ENCODE measurements around the gene DNAJC2. TPM values are rescaled to one million over a fixed set of nuclear protein-coding genes. Genes with fewer than 3 reads are reported as not detected.

The DNAJC2 gene
- total RNA-seq, 2 experiments from 2014 or later, result 51.1 to 51.5 TPM

DNA sequence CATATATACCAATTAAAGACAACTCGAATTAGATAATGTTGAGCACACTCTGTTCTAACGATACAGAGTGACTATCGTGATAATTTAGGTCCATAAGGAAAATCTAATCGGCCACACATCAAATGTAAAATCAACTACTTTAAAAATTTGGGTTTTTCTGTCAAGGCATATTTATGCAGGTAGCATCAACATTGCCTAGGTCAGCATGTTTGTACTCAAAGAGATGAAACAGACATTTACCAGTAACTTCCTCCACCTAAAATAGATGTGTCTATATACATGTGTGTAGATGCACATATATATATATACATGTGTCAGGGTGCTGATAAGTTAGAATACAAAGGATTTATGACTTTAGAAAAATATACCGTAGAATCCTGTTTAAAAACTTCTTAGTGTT, 24.9 kb upstream of the DNAJC2 start:
- no peak for DNase-seq
- H3K9me3 Mint-ChIP-seq, result no peaks in the 10 kb centered on the region
- H3K4me1 Mint-ChIP-seq (ENCODE audit: low read depth), result peaks cover 5% of the 10 kb centered on the region
- H3K4me3 Mint-ChIP-seq, result no peak overlapping the region
- peaks cover 31% of the 10 kb centered on the region for H3K36me3 Mint-ChIP-seq
- POLR2A ChIA-PET, result no interaction called here
- no peak overlapping the region for H3K27ac Mint-ChIP-seq
- no peaks in the 10 kb centered on the region for H3K27me3 Mint-ChIP-seq
- CTCF ChIA-PET, result no interaction called here
- intact Hi-C loops (cut with micrococcal nuclease), result no loop called here

DNA sequence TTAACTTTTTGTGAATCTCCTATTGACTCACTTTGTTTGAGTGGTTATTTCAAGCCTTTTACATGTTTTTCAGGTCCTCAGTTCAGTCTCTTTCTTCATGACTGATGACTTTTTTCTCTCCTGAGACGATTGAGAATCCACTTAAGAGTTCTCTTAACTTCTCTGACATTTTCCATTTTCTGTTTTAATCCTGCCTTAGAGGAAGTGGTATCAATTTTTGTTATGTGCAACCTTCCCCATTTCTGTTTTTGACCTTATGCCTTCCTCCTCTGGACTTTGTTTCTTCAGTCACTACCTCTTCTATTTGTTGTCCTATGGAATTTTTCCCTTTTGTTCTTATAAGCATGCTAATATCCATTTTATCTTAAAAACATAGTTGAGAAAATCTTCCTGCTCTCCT, 5.2 kb upstream of the DNAJC2 start:
- Mint-ChIP-seq H3K27me3 (no peaks in the 10 kb centered on the region), H3K27ac (peak overlapping the region; percentile 88), H3K9me3 (no peaks in the 10 kb centered on the region), H3K4me1 (ENCODE audit: low read depth) (peaks cover 66% of the 10 kb centered on the region), H3K36me3 (peaks cover 29% of the 10 kb centered on the region), H3K4me3 (peak overlapping the region; percentile 91)
- ChIA-PET POLR2A (no interaction called here), CTCF (no interaction called here)
- no peak for DNase-seq
- intact Hi-C loops (cut with micrococcal nuclease), result loop anchor here (2.0 to 10.0 kb wide), 5 partner anchors 69 to 1662 kb away; partner anchors contain the start of genes ARMC10, FBXL13, KMT2E and NAPEPLD

DNA sequence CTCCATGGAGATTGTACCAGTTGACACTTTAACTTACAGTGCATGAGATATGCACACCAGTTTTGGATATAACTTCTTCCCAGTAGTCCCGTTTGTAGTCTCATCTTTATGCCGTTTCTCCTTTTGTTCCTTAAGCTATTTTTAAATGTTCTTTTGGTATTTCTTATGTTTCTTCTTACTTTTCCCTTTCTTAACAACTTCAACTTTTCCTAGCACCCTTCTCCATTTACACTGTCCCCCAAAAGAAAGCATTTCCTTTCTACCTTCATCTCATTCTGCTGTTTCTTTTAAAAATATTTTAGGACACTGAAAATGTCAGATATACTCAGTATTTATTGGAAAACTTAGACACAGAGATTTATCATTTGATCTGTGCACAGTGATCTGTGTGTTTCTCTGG, 4.4 kb upstream of the DNAJC2 start:
- Mint-ChIP-seq H3K27me3 (no peaks in the 10 kb centered on the region), H3K36me3 (peaks cover 31% of the 10 kb centered on the region), H3K27ac (peak overlapping the region; percentile 88), H3K9me3 (no peaks in the 10 kb centered on the region), H3K4me3 (peak overlapping the region; percentile 91), H3K4me1 (ENCODE audit: low read depth) (peaks cover 64% of the 10 kb centered on the region)
- ChIA-PET POLR2A (interaction anchor here (1.6 kb wide), 1 partner anchor 274 kb away, joined by 6 read pairs; the partner anchor contains the start of genes ARMC10 and FBXL13), CTCF (interaction anchor here (1.7 kb wide), 1 partner anchor 22 kb away, joined by 7 read pairs; no protein-coding TSS in a partner anchor)
- intact Hi-C loops (cut with micrococcal nuclease), result loop anchor here (2.0 to 10.0 kb wide), 5 partner anchors 68 to 1663 kb away; partner anchors contain the start of genes ARMC10, FBXL13, KMT2E and NAPEPLD
- no peak for DNase-seq

- peak overlapping the region; percentile 91 for H3K4me3 Mint-ChIP-seq
- no peaks in the 10 kb centered on the region for H3K27me3 Mint-ChIP-seq
- peak overlapping the region; percentile 88 for H3K27ac Mint-ChIP-seq
- H3K36me3 Mint-ChIP-seq, result peaks cover 35% of the 10 kb centered on the region
- DNase-seq, result peak; percentile 30
- ChIA-PET POLR2A (interaction anchor here (1.1 to 1.6 kb wide), 2 partner anchors 41 to 274 kb away, joined by 4 to 6 read pairs; partner anchors contain the start of genes ARMC10 and FBXL13), CTCF (interaction anchor here (1.1 to 1.7 kb wide), 2 partner anchors 21 to 50 kb away, joined by 3 to 7 read pairs; no protein-coding TSS in a partner anchor)
- no peaks in the 10 kb centered on the region for H3K9me3 Mint-ChIP-seq
- H3K4me1 Mint-ChIP-seq (ENCODE audit: low read depth), result peaks cover 59% of the 10 kb centered on the region
- intact Hi-C loops (cut with micrococcal nuclease), result loop anchor here (2.0 to 10.0 kb wide), 5 partner anchors 68 to 1664 kb away; partner anchors contain the start of genes ARMC10, FBXL13, KMT2E and NAPEPLD
Measured at GRCh38 chr7:103348452-103348851, 3.9 kb upstream of the DNAJC2 start.

- CTCF ChIA-PET, result interaction anchor here (1.0 to 1.7 kb wide), 3 partner anchors 18 to 49 kb away, joined by 3 to 7 read pairs (median 3); no protein-coding TSS in a partner anchor
- POLR2A ChIA-PET, result interaction anchor here (1.1 to 1.6 kb wide), 2 partner anchors 40 to 273 kb away, joined by 4 to 6 read pairs; partner anchors contain the start of genes ARMC10 and FBXL13
- H3K4me1 Mint-ChIP-seq (ENCODE audit: low read depth), result peaks cover 53% of the 10 kb centered on the region
Measured at GRCh38 chr7:103347507-103348267, 3.1 kb upstream of the DNAJC2 start, which contains the start of gene PSMC2. Gene PSMC2, plus strand, starts transcription at chr7:103347643. Its CDS starts 69 bp downstream, at chr7:103347712.

DNA sequence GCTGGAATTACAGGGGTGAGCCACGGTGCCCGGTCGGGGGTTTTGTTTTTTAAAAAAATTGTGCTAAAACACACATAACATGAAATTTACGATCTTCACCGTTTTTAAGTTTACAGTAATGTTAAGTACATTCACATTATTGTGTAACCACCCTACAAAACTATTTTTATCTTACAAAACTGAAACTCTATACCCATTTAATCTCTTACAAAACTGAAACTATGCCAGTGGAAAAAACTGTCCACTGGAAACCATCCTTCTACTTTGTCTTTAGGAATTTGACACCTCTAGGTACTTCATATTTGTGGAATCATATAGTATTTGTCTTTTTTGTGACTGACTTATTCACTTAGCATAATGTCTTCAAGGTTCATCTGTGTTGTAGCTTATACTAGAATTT, 1.8 kb upstream of the DNAJC2 start:
- CTCF ChIA-PET, result no interaction called here
- POLR2A ChIA-PET, result no interaction called here

More at GRCh38 chr7:103347507-103348267, 3.1 kb upstream of the DNAJC2 start, which contains the start of gene PSMC2:
- peak; percentile 91 for DNase-seq
- Mint-ChIP-seq H3K9me3 (no peaks in the 10 kb centered on the region), H3K4me3 (peak within 1 kb of the TSS; percentile 91), H3K27me3 (no peaks in the 10 kb centered on the region), H3K36me3 (peaks cover 30% of the 10 kb centered on the region), H3K27ac (peak within 1 kb of the TSS; percentile 94)
- intact Hi-C loops (cut with micrococcal nuclease), result loop anchor here (1.0 to 10.0 kb wide), 6 partner anchors 50 to 1665 kb away; partner anchors contain the start of genes ARMC10, FBXL13, KMT2E and NAPEPLD

DNA sequence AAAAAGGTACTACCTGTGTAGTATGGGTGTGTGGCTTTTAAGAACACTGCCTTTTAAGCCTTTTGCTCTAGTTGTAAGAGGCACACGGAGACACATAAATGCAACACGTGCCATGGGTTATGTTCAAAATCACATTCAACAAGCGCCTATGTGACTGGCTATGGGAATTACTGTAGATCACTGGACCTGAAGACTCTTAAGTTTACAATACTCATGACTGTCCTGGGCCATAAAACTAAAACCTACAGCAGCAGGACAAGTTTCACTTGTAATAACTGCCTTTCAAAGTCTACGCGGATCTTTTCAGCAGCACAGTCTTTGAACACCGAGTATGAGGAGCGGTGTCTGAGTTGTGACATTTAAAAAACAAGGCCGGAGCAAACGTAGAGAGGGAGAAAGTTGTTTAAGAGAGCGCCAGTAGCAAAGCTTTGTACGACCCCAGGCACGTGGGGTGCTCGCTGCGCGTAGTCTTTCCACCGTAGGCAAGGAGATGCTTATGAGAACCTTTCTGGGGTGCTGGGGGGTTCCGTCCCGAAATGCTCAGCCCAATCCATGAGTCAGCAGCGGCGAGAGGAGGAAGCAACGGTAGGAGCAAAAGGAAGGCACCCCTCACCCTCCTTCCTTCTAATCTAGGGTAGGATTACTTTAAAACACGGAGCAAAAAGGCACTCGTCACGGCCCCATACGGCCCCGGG, 662 bp downstream of the DNAJC2 start:
- Mint-ChIP-seq H3K4me1 (ENCODE audit: low read depth) (peaks cover 54% of the 10 kb centered on the region), H3K36me3 (peaks cover 42% of the 10 kb centered on the region), H3K9me3 (no peaks in the 10 kb centered on the region), H3K27me3 (no peaks in the 10 kb centered on the region), H3K4me3 (peak overlapping the region; percentile 90), H3K27ac (peak overlapping the region; percentile 96)
- intact Hi-C loops (cut with micrococcal nuclease), result loop anchor here (2.0 to 10.0 kb wide), 2 partner anchors 17 to 1601 kb away; no protein-coding TSS in a partner anchor
- CTCF ChIA-PET, result interaction anchor here (1.0 kb wide), 1 partner anchor 10 kb away, joined by 3 read pairs; no protein-coding TSS in a partner anchor
- POLR2A ChIA-PET, result interaction anchor here (0.9 to 1.1 kb wide), 4 partner anchors 10 to 36 kb away, joined by 3 to 4 read pairs (median 4); no protein-coding TSS in a partner anchor
- DNase-seq, result peak; percentile 46

More for the DNA sequence above, 1.8 kb upstream of the DNAJC2 start:
- Mint-ChIP-seq H3K9me3 (no peaks in the 10 kb centered on the region), H3K27me3 (no peaks in the 10 kb centered on the region), H3K27ac (peak overlapping the region; percentile 24), H3K4me1 (ENCODE audit: low read depth) (peaks cover 47% of the 10 kb centered on the region), H3K4me3 (no peak overlapping the region), H3K36me3 (peaks cover 30% of the 10 kb centered on the region)
- no peak for DNase-seq
- intact Hi-C loops (cut with micrococcal nuclease), result loop anchor here (5.0 to 10.0 kb wide), 2 partner anchors 1598 to 1666 kb away; partner anchors contain the start of gene KMT2E

DNA sequence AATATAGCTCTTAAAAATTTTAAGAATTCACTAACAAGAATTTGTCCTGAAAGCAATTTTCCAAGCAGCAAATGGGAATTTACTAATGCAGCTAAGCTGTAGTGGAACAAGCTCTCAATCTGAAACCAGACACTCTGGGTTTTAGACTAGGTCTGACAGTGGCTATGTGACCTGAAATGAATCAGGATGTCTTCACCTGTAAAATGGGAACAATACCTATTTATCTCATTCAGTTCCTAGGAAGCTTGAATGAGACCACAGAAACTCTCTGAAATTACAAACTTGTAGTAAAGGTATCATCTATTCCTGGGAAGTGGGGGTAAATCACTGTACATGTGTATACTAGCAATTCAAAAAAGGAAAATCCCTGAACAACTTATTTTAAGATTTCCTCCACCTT, 1.2 kb downstream of the DNAJC2 start:
- Mint-ChIP-seq H3K9me3 (no peaks in the 10 kb centered on the region), H3K36me3 (peaks cover 39% of the 10 kb centered on the region), H3K4me3 (peak overlapping the region; percentile 90), H3K27me3 (no peaks in the 10 kb centered on the region), H3K27ac (peak overlapping the region; percentile 96), H3K4me1 (ENCODE audit: low read depth) (peaks cover 53% of the 10 kb centered on the region)
- ChIA-PET CTCF (interaction anchor here (1.0 kb wide), 1 partner anchor 10 kb away, joined by 3 read pairs; no protein-coding TSS in a partner anchor), POLR2A (interaction anchor here (0.8 to 1.1 kb wide), 5 partner anchors 8 to 268 kb away, joined by 3 to 4 read pairs (median 3); partner anchors contain the start of genes ARMC10 and FBXL13)
- intact Hi-C loops (cut with micrococcal nuclease), result loop anchor here (2.0 to 10.0 kb wide), 2 partner anchors 17 to 1601 kb away; no protein-coding TSS in a partner anchor
- no peak for DNase-seq

DNA sequence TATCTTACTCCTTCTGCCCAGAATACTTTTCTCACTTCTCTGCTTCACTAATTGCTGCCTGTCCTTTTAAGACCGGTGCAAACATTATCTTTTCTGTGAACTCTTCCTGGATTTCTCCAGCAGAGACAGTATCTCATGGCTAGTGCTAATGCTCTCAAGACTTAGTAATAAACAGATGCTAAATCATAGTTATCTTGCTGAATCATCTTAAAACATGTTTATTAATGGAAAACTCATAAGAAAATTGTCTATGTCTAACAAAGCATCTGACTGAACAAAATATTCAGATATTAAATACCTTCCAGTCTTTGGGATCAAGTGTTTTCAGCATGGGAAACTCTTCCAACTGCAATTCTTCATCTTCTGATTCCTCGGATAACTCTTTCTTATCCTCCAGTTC, 3.1 kb downstream of the DNAJC2 start:
- intact Hi-C loops (cut with micrococcal nuclease), result loop anchor here (10.0 kb wide), 1 partner anchor 1603 kb away; no protein-coding TSS in a partner anchor
- Mint-ChIP-seq H3K27ac (peak overlapping the region; percentile 69), H3K4me3 (peak overlapping the region; percentile 22), H3K4me1 (ENCODE audit: low read depth) (peaks cover 49% of the 10 kb centered on the region), H3K9me3 (no peaks in the 10 kb centered on the region), H3K27me3 (no peaks in the 10 kb centered on the region), H3K36me3 (peaks cover 50% of the 10 kb centered on the region)
- CTCF ChIA-PET, result no interaction called here
- POLR2A ChIA-PET, result no interaction called here
- no peak for DNase-seq

GRCh38 chr7:103338864-103339263, 5.7 kb downstream of the DNAJC2 start:
- Mint-ChIP-seq H3K27ac (no peak overlapping the region), H3K4me3 (no peak overlapping the region), H3K27me3 (no peaks in the 10 kb centered on the region), H3K36me3 (peaks cover 46% of the 10 kb centered on the region), H3K4me1 (ENCODE audit: low read depth) (peaks cover 35% of the 10 kb centered on the region), H3K9me3 (no peaks in the 10 kb centered on the region)
- intact Hi-C loops (cut with micrococcal nuclease), result no loop called here
- POLR2A ChIA-PET, result no interaction called here
- no peak for DNase-seq
- CTCF ChIA-PET, result no interaction called here

GRCh38 chr7:103336761-103337160, 7.8 kb downstream of the DNAJC2 start:
- CTCF ChIA-PET, result no interaction called here
- POLR2A ChIA-PET, result no interaction called here
- H3K27me3 Mint-ChIP-seq, result no peaks in the 10 kb centered on the region
- no peak overlapping the region for H3K4me3 Mint-ChIP-seq
- intact Hi-C loops (cut with micrococcal nuclease), result no loop called here
- H3K4me1 Mint-ChIP-seq (ENCODE audit: low read depth), result peaks cover 32% of the 10 kb centered on the region
- DNase-seq, result no peak
- H3K9me3 Mint-ChIP-seq, result no peaks in the 10 kb centered on the region
- no peak overlapping the region for H3K27ac Mint-ChIP-seq
- H3K36me3 Mint-ChIP-seq, result peaks cover 47% of the 10 kb centered on the region

All from activated CD4-positive, alpha-beta memory T cell treated with anti-CD3 and anti-CD28 coated beads for 36 hours (primary cell).